ENCODE data around the gene EAPP.
A peak's percentile ranks its signal among the peaks of the same experiment; 100 is the strongest.
"Not testable (repeated sequence)": the region's sequence is repeated elsewhere in the genome, so short reads cannot be mapped to it uniquely, and the experiment has no call there.

EAPP gene

GRCh38 chr14:34548472-34548981 is 9.0 kb upstream of the EAPP start:
- no peaks in the 10 kb centered on the region for H3K36me3 Mint-ChIP-seq (ENCODE audit: low read depth)
- no peak overlapping the region for H3K27ac Mint-ChIP-seq
- DNase-seq = no peak
- H3K9me3 Mint-ChIP-seq = no peaks in the 10 kb centered on the region
- H3K4me1 Mint-ChIP-seq = peaks cover 14% of the 10 kb centered on the region
- peaks cover 2% of the 10 kb centered on the region for H3K27me3 Mint-ChIP-seq (ENCODE audit: low read depth, poor library complexity)
- H3K4me3 Mint-ChIP-seq = no peak overlapping the region
- TF ChIP-seq, protein P1, sequence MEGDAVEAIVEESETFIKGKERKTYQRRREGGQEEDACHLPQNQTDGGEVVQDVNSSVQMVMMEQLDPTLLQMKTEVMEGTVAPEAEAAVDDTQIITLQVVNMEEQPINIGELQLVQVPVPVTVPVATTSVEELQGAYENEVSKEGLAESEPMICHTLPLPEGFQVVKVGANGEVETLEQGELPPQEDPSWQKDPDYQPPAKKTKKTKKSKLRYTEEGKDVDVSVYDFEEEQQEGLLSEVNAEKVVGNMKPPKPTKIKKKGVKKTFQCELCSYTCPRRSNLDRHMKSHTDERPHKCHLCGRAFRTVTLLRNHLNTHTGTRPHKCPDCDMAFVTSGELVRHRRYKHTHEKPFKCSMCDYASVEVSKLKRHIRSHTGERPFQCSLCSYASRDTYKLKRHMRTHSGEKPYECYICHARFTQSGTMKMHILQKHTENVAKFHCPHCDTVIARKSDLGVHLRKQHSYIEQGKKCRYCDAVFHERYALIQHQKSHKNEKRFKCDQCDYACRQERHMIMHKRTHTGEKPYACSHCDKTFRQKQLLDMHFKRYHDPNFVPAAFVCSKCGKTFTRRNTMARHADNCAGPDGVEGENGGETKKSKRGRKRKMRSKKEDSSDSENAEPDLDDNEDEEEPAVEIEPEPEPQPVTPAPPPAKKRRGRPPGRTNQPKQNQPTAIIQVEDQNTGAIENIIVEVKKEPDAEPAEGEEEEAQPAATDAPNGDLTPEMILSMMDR (IDR thresholded peaks at IDR 0.05) = no peak

DNA sequence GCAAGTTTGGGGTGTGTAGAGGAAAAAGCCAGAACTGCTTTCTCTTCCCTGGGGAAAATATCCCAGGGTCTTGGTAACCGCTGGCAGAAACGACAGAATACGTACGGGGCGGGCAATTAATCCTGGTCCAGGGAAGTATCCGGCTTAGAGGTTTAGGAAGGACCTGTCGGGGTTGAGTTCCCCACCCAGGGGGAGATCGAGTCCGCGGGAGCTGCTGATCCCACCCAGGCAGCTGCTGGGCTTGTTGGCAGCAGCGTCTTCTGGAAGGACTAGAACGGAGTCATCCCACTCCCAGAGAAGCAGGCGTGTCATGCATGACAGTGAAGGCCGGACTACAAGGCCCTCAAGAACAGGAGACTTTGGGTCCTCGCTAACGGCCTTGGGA is 7.6 kb upstream of the EAPP start:
- H3K27ac Mint-ChIP-seq; H3K36me3 Mint-ChIP-seq (ENCODE audit: low read depth); DNase-seq; H3K27me3 Mint-ChIP-seq (ENCODE audit: low read depth, poor library complexity); H3K9me3 Mint-ChIP-seq; H3K4me3 Mint-ChIP-seq: not testable (repeated sequence)
- H3K4me1 Mint-ChIP-seq = peaks cover 14% of the 10 kb centered on the region

DNA sequence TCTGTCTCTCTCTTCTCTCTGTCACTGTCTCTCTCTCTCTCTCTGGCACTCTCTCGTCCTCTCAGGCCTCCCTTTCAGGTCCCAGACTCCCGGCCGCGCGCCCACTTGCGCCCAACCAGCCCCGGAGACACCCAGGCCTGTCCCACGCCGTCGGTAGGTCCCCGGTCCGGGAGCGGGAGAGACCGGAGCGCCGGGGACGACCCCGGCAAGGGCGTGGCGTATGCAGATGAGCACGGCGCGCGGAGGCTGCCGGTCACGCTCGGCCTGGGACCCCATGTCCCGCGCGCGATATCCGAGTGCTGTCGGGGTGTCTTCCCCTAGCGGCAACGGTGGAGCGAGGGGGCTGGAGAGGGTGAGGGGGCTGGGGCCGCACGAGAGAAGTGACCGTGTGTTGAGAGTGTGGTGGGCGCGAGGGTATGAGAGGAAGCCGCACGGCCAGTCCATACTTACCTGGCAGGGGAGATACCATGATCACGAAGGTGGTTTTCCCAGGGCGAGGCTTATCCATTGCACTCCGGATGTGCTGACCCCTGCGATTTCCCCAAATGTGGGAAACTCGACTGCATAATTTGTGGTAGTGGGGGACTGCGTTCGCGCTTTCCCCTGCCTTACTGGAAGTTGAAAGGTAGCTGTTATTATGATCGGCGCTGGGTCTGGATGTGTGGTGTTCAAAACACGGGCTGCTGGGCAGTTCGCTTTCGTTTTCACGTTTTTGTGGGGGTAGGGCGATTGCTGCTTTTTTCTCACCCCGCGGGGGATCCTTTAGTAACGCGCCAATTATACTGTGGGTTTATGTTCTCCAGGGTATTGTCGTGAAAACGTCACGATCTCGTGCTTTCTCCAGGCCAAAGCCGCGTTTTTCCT is 7.0 kb upstream of the EAPP start:
- not testable (repeated sequence) for H3K27me3 Mint-ChIP-seq (ENCODE audit: low read depth, poor library complexity); H3K27ac Mint-ChIP-seq; H3K36me3 Mint-ChIP-seq (ENCODE audit: low read depth); H3K4me3 Mint-ChIP-seq; H3K9me3 Mint-ChIP-seq; H3K4me1 Mint-ChIP-seq; DNase-seq

DNA sequence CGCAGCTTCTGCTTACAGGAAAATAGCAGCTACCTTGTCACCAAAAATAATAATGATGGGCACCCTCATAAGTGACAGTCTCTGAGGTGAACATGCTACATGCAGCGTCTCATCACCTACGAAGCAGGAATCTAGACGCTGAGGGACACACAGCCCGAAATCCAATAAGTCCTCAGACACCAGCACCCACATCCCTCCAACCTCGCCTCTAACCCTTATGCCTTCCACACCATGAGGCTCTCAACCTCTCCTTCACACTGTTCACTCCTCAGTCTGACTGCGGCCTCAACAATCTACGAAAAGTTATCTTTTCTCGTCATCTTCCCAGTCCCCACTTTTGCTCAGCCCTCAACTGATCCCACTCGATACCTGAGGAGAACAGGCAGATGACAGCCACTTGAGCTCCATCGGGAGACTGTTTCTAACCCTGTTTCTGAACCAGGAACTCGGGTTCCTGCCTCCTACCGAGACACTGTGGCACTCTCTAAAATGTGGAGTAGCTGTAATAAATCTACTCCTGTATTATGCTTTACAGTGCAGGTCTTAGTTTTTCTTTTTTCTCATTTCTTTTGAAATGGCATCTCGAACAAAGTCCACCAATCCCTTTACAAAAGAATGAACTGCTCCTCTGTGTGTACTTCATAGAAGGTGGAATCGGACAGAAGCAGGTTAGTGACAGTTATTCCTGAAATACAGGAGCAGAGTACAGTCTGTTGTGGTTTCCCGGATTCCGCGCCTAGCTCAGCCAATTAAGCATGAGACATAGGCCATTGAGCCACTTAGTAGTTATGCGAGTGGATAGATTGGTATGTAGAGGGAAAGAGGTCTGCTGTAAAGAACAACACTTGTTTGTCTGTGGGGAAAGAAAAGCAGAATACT is 919 bp upstream of the EAPP start:
- not testable (repeated sequence) for DNase-seq
- Mint-ChIP-seq H3K27ac (peak overlapping the region; percentile 99), H3K4me1 (peaks cover 26% of the 10 kb centered on the region)

DNA sequence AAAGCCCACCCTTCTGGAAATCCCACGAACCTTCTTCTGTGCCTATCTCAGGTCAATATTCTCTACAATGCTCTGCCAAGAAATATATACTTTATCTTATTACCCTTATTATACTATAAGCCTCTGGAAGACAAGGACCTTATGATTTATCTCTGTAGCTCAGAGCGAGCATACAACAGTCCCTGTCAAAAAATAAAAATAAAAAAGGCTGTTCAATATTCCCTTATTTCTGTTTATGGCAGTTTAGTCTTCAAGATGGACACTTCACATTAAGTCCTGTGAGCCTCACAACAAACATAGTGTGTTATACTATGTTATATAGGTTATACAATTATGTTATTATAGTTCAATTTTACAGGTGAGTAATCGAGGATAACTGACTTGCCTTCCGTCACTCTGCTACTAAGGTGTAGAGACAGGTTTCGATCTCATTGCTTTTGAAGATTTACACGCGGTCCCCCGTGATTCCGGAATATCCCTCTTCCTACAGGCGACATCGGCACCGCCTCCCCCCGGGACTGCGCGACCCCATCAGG is 562 bp downstream of the EAPP start:
- no peak for DNase-seq
- TF ChIP-seq, protein P1 (IDR thresholded peaks at IDR 0.05) = no peak
- Mint-ChIP-seq H3K36me3 (ENCODE audit: low read depth) (peaks cover 15% of the 10 kb centered on the region), H3K27me3 (ENCODE audit: low read depth, poor library complexity) (no peaks in the 10 kb centered on the region), H3K9me3 (no peaks in the 10 kb centered on the region), H3K4me1 (peaks cover 26% of the 10 kb centered on the region), H3K4me3 (peak overlapping the region; percentile 99), H3K27ac (peak overlapping the region; percentile 99)

More for the DNA sequence above, 919 bp upstream of the EAPP start:
- H3K4me3 Mint-ChIP-seq = peak overlapping the region; percentile 99
- not testable (repeated sequence) for H3K9me3 Mint-ChIP-seq; H3K27me3 Mint-ChIP-seq (ENCODE audit: low read depth, poor library complexity); H3K36me3 Mint-ChIP-seq (ENCODE audit: low read depth)

DNA sequence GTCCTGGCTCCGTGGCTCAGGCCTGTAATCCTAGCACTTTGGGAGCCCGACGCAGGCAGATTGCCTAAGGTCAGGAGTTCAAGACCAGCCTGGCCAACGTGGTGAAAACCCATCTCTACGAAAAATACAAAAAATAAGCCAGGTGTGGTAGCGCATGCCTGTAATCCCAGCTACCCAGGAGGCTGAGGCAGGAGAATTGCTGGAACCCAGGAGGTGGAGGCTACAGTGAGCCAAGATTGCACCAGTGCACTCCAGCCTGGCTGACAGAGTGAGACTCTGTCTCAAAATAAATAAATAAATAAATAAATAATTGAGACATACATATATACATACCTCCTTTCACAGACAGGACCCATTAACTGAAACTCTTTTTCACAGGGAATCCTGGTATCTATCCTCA is 1.4 kb downstream of the EAPP start:
- H3K9me3 Mint-ChIP-seq; H3K27me3 Mint-ChIP-seq (ENCODE audit: low read depth, poor library complexity); DNase-seq: not testable (repeated sequence)
- peaks cover 26% of the 10 kb centered on the region for H3K4me1 Mint-ChIP-seq
- H3K27ac Mint-ChIP-seq = peak overlapping the region; percentile 51
- H3K4me3 Mint-ChIP-seq = peak overlapping the region; percentile 99
- H3K36me3 Mint-ChIP-seq (ENCODE audit: low read depth) = peaks cover 23% of the 10 kb centered on the region

DNA sequence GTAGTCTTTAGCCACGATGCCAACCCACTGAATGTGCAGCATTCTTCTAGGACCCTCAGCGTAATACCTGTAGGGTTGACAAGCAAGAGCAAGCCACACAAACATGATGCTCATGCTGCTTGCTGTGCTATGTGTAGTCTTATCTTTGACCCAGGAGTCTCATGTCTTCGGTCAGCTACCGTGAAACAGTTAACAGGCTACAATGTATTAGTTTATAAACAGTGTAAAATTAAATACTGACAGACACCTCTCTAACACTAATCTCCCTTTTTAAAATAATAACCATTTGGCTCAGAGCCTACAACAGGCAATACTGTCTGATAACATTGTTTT is 1.9 kb downstream of the EAPP start:
- DNase-seq = no peak
- Mint-ChIP-seq H3K27ac (no peak overlapping the region), H3K27me3 (ENCODE audit: low read depth, poor library complexity) (no peaks in the 10 kb centered on the region), H3K36me3 (ENCODE audit: low read depth) (peaks cover 25% of the 10 kb centered on the region), H3K4me3 (peak overlapping the region; percentile 99), H3K9me3 (no peaks in the 10 kb centered on the region), H3K4me1 (peaks cover 26% of the 10 kb centered on the region)
- TF ChIP-seq, protein P1 (IDR thresholded peaks at IDR 0.05) = no peak
